Stimulated activated CD4-positive, alpha-beta T cell treated with anti-CD3 and anti-CD28 coated beads, Interleukin-4, amount 100 ng/mL, for 48 hours (primary cell): ENCODE measurements around the gene CHKB.

Source experiments
- DNase-seq, 2 donors: peaks; one replicate each; pipeline ENCODE4 v3.0.0-alpha.2; 2020; ENCODE audit warnings: low read depth in 2 of 2

The CHKB gene

DNA sequence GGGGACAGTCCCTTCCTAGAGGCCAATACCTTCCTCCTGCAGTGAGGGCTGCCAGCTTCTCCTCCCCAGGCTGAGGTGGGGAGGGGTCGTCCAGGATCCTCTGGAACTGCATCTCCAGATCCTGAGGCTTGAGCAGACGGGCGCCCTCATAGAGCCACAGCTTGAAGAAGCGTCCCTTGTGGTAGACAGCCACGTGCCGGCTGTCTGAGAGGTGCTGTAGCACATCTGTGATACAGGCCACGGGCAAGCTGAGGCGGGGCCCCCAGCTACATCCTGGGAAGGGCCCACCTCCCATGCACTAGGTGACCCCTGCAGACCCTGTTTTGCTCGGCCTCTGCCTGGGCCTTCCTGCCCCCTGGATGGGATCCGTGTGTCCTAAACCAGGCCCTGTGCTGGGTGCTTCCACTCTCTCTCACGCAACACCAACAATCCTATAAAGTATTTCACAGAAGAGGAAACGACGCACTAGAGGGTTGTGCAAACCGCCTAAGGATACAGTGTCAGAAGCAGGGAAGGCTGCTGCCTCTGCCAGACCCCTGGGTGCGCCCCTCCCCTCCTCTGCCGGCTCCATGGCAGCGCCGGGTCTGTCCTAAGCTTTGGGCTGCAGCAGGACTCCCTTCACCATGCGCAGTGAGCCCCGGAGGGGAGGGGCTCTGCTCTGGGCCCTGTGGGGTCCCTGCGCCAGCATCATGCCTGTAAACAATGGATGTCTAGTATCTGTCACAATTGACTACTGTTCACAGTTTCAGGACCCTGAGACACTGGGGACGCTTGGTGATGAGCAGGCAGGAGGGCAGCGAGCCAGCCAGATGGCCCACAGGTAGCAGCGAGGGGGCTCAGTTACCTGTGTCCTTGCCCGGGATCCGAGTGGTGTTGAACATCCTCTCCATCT is 8.9 kb downstream of the CHKB start:
- DNase-seq: no peak

DNA sequence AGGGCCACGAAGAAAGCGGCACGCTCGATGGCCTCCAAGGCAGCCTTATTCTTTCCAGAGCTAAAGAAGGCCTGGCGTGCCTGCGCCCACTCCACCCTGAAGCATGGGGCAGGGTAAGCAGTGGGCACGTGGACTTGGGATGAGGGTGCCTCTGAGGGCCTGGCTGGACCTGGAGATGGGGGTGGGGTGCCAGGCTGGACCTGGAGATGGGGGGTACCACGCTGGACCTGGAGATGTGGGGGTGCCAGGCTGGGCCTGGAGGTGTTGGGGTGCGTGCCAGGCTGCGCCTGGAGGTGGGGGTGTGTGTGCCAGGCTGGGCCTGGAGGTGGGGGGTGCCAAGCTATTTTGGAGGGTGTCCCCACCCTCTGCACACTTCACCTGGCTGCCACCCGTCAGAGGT is 9.7 kb downstream of the CHKB start:
- no peak for DNase-seq

DNA sequence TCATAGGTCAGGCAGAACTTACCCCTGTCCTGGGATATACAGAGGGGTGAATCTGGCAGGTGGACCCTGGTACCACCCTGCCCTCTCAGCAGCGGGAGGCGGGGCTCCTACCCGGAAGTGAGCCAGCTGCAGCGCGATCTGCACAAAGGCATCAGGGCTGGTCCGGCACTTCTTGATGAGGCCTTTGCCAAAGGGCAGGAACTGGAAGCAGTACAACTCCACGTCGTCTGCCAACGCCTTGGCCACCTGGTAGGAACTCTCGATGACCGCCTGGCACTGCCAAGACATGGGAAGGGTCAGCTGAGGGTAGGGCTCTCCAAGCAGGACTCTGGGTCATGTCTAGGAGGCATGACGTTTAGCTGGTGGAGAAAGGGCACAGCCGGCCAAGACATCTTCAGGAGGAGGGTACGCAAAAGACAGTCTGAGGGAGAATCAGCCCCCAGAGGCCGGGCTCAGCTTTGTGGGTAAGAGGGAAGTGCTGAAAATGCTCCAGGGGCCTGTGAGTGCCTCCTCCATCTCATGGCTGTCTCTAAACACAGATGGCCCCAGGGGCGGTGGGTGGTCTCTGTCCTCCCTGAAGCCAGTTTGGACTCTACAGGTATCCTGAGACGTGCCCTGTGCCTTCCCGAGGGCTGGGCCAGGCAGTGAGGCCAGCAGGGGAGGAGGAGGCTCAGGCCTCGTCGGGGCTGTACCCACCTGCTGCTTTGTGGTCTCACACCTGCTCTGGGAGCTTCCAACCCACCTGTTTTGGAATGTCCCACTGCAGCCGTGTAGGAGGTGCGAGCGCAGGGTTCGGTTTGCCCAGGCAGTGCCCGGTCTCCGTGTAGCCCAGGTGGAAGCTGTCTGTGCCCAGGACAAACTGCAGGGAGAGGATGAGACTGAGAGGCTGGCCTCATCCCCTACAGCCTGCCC is 11.1 kb downstream of the CHKB start:
- no peak for DNase-seq

DNA sequence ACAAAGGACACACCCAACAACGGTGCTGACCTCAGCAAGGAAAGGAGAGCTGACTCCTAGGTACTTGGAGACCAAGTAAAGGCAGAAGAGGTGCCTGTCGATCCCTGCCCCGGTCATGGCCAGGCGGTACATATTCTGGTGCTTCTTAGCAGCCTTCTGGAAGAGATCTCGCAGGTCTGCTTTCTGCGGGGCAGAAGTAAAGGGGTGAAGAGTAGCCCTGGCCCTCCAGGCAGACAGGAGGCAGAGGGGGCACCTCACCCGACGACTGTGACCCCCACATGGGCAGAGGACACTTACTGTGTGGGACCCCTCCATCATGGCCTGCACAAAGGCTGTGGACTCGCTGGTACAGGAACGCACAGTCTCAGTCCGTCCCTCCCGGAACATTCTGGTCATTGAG is 11.8 kb downstream of the CHKB start:
- no peak for DNase-seq

DNA sequence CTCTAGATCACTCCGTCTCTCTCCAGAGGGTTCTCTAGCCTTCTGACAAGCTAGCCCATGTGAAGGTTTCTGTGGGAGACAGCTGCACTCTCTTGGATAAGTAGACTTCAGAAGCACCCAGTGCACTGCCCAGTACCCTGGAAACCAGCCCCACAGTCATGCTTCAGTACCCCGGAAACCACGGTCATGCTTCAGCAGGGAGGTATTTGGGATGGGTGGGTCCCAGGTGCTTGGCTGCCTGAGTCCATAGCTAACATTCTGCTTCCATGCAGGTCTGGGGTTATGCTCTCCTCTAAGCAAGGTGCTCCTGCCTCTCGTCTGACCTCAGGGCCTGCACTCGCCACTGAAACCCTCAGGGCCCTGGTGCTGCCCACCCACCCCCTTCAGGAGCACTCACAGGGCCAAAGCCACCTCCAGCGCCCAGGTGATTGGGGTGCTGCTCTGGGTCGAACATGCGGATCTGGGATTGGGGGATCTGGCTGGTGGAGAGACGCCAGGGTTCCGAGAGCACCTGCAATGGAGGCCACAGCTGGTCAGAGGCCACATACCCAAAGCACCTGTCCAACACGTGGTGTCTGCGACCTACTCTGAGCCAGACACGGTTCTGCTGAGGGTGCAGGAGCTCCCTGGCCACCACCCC is 12.6 kb downstream of the CHKB start:
- DNase-seq: no peak

DNA sequence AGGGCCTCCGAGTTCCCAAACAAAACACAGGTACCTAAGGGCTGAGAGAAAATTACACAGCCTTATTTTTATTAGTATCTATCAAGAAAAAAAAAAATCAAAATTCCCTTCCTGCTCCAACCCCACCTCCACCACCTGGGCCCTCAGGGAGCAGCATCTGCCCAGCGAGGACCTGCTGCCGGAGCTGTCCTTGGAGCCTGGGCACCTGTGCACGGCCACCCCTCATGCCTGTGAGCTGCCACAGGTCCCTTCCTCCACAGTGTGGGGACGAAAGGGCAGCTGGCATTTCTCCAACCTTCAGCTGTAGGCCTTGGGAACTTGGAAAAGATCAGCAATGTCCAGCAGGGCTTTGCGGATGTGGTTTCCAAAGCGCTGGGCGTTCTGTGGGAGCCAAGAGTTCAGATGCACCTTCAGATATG is 13.6 kb downstream of the CHKB start:
- DNase-seq: no peak

DNA sequence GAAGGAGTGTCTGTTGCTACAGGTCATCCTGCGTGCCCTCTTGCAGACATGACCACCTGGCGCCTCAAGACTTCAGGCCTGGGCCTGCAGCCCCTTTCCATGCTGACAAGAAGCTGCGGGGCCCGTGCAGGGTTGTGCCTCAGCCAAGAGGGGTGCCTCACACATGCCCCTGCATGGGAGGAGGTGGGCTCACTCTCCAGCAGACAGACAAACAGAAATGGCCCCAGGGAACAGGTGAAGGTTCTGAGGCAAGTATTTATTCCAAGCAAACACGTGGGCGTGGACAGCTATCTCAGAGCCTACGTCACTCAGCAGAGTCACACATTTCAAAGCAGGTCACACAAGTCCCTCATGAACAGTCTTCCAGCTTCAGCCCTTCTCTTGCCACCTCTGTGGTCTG is 14.0 kb downstream of the CHKB start:
- DNase-seq: no peak

DNA sequence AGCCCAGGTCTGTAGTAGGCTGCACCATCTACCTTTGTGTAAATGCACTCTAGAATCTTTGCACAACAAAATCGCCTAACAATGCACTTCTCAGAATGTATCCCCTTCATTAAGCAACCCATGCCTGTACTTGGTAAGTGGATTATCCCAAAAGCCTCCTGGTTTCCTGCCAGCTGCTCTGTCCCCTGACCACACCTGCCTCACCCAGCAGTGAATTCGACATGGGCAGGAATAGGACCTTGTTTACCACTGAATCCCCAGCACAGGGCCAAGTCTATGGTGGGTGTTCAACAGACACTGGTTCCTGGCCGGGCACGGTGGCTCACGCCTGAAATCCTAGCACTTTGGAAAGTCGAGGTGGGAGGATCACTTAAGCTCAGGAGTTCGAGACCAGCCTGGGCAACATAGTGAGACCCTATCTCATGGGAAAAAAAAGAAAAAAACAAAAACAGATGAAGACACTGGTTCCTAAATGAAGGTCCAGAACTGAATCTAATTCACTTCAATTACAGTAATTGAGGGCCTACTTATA is 14.9 kb downstream of the CHKB start:
- no peak for DNase-seq

DNA sequence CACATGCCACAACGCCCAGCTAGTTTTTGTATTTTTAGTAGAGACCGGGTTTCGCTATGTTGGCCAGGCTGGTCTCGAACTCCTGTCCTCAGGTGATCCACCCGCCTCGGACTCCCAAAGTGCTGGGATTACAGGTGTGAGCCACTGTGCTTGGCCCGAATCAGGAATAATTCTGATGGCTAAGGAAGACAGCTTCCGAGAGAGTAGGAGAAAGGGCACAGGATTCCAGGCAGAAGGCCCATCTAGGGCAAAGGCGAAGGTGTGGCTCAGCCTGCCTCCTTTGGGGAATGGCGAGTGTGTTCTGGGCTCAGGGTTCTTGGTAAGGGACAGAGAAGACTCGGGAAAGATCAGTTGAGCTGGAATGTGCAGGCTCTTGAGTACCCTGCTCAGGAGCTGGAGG is 18.4 kb downstream of the CHKB start:
- DNase-seq: no peak

DNA sequence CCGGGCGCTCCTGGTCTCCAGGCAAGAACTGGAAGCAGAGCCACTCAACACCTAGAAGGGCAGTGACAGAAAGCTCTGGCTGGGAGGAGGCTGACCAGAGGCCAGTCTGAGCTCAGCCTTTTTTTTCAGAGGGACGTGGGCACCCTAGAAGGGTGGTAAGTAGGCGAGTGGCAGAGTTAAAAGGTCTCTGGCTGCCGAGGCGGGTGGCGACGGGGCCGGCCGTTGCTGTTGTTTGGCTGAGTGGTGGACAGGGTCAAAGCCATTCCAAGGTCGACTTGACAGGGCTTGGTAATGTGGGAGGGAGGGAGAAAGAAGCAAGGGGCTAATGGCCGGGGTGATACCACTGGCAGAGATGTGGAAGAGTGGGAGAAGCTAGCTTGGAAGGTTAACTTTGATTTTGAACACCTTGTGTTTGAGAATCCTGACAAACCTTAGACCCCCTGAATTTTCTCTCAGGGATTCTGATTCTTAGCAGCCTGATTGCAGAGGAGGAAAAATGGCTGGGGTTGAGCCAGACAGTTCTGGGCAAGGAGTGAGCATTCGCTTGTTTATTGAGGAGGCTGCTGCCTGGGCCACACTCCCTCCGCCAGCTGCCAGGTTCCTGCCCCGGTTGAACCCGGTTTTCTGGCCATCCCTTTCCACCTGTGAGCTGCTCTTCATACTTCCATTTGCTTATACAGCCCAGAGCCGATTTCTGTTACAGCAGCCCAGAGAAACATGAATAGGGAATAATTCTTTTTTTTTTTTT is 19.1 kb downstream of the CHKB start:
- no peak for DNase-seq

DNA sequence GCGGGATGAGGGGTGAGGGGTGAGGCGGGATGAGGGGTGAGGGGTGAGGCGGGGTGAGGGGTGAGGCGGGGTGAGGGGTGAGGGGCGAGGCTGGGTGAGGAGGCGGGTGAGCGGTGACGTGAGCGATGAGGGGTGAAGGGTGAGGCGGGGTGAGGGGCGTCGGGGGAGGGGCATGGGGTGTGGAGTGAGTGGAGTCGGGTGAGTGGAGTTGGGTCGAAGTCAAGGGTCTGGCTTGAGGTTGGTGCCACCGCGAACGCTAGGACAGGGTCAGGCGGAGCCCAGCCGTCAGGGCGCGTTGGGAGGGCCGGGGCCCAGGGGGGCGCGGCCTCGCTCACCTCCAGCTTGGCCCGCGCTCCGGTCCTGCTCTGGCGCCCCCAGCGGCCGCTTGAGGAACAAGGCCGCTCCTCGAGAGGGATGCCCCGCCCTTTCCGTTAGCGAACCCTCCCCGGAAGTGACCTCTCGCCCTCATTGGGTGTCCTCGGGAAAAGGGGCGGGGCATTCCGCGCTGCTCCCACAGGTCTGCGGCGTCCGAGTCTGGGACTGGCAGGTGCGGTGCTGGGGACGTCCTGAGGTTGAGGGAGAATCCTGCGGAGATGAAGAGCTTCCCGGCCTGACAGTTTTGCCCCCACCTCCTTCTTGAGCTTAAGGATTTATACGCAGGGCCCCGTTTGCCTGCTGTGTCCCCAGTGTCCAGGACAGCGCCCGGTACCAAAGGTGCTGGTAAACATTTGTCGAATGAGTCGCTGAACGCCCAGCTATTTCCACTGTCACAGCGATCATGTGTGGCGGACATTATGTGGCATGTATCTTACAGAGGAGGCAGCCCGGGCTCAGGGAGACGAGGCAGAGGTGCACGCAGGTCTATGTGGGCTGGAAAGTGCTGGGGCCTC is 19.9 kb downstream of the CHKB start, which contains the start of gene SYCE3:
TSS of gene SYCE3 (minus strand) at position 397 of the 890 bp plus-strand sequence. CDS start 6,514 bp downstream, outside the sequence.
- peak; percentile 98 for DNase-seq

DNA sequence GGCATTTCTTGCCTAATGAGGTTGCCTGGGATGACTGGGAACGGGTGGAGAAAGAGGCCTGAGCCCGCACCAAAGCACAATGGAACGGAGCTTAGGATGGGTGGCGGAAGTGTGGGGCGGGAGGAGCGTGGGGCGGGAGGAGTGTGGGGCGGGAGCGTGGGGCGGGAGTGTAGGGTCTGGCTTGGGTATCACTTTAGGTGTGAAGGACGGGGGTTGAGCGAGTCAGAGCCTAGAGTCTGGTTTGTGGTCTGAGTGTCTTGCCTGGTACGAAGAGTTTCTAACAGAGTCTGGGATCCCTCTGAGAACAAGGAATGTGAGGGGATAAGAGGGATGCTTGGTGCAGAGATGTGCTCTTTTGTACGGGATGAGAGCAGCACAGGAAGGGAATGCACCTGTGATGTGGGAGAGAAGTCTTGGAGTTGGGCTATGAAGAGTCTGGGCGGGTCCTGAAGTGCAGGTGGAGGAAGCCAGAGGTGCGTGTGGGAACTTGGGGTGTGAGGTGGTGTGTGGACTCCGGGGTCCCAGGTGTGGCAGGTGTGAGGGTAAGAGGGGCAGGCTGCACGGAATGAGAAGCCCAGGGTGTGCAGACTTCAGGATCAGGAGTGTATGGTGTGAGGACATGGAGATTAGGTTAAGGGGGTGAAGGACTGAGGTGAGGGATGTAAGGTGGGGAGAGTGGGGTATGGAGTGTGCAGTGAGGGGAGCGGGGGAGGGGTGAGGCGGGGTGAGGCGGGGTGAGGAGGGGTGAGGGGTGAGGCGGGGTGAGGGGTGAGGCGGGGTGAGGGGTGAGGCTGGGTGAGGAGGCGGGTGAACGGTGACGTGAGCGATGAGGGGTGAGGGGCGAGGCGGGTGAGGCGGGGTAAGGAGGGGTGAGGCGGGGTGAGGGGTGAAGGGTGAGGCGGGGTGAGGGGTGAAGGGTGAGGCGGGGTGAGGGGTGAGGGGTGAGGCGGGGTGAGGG is 21.0 kb downstream of the CHKB start:
- no peak for DNase-seq

DNA sequence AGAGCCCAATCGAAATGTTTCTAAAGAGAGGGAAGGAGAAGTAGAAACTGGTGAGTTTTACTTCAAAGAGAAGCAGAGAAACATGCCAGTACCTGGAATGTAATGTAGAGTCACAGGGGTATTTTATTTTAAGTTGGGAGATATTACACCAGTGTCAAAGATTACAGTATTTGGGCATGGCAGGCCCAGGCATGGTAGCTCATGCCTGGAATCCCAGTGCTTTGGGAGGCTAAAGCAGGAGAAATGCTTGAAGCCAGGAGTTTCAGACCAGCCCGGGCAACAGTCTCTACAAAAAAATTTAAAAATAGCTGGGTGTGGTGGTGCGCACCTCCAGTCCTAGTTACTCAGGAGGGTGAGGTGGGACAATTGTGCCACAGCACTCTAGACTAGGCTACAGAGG is 22.6 kb downstream of the CHKB start:
- DNase-seq: no peak

DNA sequence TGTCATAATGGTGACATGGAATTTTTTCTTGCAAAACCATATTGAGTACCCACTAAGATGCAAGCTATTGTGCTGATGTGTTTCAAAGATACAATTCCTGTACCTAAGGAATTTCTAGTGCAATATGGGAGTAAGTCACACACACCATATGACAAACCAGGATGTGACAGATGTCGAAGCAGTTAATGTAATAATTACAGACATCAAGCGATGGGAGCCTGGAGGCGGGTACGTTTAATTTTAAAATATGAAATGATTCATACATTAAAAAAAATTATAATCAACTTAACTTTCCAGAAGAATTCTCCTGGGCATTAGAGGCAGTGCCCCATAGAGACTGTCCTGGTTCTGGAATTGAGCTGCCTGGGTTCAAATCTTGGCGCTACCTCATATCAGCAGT is 25.9 kb downstream of the CHKB start:
- DNase-seq: no peak

DNA sequence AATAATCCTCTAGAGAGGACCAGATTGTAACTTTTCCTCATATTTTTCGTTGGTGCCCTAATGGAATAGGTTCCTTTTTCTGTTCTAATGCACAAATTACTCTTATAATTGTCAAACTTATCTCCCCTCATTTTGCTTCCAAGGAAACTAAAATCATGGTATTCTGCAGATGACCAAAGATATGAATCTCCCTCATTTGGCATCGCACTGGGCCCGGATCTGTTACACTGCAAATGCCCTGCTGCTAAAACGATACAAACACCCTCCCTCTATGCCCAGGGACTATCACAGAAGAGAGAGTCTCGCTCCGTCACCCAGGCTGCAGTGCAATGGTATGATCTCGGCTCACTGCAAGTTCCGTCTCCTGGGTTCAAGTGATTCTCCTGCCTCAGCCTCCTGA is 29.3 kb downstream of the CHKB start:
- DNase-seq: no peak

DNA sequence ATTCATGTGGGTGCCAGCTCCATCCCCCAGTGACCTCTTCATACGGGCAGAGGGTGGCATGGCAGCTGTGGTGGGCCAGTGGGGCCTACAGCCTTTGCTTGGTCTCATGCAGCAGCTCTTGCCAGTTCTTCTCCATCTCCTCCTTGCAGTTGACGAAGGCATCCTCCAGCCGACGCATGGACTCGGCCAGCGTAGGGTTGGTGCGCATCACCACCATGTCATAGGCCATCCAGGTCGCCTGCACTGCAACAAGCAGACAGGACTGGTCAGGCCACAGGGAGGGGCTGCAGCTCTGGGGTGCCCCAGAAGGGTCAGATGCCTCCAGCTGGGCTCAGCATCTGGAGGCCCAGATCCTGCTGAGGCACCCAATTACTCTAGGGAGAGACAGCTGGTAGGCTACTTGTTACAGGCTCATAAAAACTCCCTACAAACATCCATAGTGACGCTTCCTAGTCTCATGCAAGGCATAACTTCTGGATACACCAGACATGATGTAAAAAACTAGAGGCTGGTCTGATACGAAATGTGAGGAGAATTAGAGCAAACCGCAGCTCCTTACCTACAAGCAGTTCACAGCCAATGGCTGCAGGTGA is 31.4 kb downstream of the CHKB start:
- no peak for DNase-seq

DNA sequence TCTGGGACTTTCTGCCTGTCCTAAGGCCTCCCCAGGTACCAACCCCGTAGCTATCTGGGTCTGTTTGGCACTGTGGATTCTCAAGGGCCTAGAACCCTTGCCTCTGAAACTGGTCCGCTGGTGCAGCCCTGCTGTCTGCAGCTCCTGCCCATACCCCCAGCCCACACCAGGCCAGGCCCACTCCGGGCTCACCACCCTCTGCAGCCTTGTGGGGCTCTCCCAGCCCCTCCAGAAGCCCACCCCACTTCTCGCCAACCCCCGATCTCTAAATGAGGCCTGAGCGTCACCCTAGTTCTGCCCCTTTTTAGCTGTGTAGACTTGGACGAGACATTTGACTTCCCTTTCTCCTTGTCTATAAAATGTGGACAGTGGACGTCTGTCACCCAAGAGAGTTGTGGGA is 32.3 kb downstream of the CHKB start:
- DNase-seq: no peak

DNA sequence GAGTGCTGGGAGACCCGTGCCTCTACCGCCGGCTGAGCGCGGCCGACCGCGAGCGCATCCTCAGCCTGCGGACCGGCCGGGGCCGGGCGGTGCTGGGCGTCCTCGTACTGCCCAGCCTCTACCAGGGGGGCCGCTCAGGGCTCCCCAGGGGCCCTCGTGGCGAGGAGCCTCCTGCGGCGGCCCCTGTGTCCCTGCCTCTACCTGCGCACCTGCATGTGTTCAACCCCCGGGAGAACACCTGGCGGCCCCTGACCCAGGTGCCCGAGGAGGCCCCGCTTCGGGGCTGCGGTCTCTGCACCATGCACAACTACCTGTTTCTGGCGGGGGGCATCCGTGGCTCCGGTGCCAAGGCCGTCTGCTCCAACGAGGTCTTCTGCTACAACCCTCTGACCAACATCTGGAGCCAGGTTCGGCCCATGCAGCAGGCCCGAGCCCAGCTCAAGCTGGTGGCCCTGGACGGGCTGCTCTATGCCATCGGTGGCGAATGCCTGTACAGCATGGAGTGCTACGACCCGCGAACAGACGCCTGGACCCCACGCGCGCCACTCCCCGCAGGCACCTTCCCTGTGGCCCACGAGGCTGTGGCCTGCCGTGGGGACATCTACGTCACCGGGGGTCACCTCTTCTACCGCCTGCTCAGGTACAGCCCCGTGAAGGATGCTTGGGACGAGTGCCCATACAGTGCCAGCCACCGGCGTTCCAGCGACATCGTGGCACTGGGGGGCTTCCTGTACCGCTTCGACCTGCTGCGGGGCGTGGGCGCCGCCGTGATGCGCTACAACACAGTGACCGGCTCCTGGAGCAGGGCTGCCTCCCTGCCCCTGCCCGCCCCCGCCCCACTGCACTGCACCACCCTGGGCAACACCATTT is 33.5 kb downstream of the CHKB start:
- DNase-seq: no peak
